ENCODE results near the gene SH2B2. TPM values are rescaled to one million over a fixed set of nuclear protein-coding genes. Genes with fewer than 3 reads are reported as not detected.

The SH2B2 gene
- total RNA-seq, 4 donors from 2014 or later = 1.8 to 13.2 (median 2.7) TPM

DNA sequence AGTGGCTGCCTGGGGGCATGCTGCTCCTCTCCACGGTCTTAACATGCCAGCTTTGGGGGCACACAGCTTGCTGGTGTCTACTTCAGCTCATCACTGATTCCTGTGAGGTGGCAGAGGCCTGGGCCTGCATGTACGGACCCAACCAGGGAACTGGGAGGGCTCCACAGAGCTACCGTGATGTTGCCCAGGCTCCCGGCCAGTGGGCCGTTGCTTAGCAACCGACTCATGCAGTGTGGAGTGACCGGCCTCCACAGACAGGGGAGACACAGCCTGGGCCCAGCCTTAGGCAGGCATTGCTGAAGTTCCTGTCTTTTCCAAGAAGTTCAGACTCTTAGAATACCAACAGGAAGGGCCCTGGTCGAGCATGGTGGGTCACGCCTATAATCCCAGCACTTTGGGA lies 25.8 kb upstream of the SH2B2 start:
- no peaks in the 10 kb centered on the region for H3K4me1 ChIP-seq
- DNase-seq = no peak

DNA sequence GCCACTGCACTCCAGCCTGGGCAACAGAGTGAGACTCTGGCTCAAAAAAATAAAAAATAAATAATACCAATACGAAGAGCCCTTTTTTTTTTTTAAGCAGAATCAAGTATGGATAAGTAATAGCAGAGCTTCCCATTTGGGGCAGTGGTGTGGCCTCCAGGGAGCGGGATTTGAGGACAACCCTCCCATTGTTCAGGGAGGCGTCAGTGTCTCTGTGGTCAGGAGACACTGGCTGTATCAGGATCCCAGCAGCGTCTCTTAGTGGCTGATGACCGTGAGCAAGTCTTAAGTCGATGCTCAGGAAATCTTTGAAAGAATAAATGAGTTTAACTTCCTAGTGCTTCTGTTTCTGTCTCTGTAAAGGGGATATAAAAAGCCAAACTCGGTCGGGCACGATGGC lies 25.2 kb upstream of the SH2B2 start:
- Histone ChIP-seq H3K4me3 (no peak overlapping the region), H3K4me1 (no peaks in the 10 kb centered on the region), H3K27ac (no peak overlapping the region), H3K9me3 (no peaks in the 10 kb centered on the region), H3K27me3 (no peaks in the 10 kb centered on the region), H3K36me3 (no peaks in the 10 kb centered on the region)
- TF ChIP-seq CTCF (IDR thresholded peaks at IDR 0.05) (no peak), POLR2A (IDR thresholded peaks at IDR 0.05) (no peak)
- no peak for DNase-seq

More for the DNA sequence above, 25.8 kb upstream of the SH2B2 start:
- Histone ChIP-seq H3K27me3 (no peaks in the 10 kb centered on the region), H3K9me3 (no peaks in the 10 kb centered on the region), H3K27ac (no peak overlapping the region), H3K36me3 (no peaks in the 10 kb centered on the region), H3K4me3 (no peak overlapping the region)
- TF ChIP-seq CTCF (IDR thresholded peaks at IDR 0.05) (no peak), POLR2A (IDR thresholded peaks at IDR 0.05) (no peak)

- no peak overlapping the region for H3K27ac ChIP-seq
- TF ChIP-seq CTCF (IDR thresholded peaks at IDR 0.05) = no peak
- TF ChIP-seq POLR2A (IDR thresholded peaks at IDR 0.05) = no peak
- H3K27me3 ChIP-seq = no peaks in the 10 kb centered on the region
- no peaks in the 10 kb centered on the region for H3K9me3 ChIP-seq
- no peak for DNase-seq
- no peaks in the 10 kb centered on the region for H3K36me3 ChIP-seq
- no peak overlapping the region for H3K4me3 ChIP-seq
- H3K4me1 ChIP-seq = no peaks in the 10 kb centered on the region
Observed at GRCh38 chr7:102262546-102262945, 24.1 kb upstream of the SH2B2 start.

DNA sequence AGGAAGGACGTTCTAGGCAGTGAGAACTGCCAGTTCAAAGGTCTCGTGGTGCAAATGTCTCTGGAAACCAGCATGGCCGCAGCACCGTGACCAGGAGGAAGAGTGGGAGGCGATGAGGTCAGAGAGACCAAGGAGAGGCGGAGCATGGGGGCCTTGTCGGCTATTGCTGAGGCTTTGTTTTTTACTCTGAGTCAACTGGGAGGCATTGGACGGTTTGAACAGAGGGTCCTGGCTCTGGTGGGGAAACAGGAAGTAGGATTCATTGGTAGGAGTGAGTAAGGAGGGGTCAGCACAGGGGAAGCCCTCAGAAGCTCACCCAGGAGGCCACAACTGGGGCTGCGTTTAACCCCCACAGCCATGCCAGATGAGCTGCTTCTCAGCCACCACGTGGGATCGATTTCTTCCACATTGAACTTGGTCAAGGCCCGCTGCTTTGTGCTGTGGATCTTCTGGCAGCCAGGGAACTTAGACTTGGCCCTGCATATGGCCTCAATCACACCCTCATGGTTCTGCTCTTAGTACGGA lies 22.2 kb upstream of the SH2B2 start:
- no peak for TF ChIP-seq POLR2A (IDR thresholded peaks at IDR 0.05)
- no peak for TF ChIP-seq CTCF (IDR thresholded peaks at IDR 0.05)
- no peaks in the 10 kb centered on the region for H3K36me3 ChIP-seq
- H3K27me3 ChIP-seq = no peaks in the 10 kb centered on the region
- H3K4me1 ChIP-seq = no peaks in the 10 kb centered on the region
- no peak overlapping the region for H3K4me3 ChIP-seq
- H3K9me3 ChIP-seq = no peaks in the 10 kb centered on the region
- no peak overlapping the region for H3K27ac ChIP-seq
- no peak for DNase-seq

DNA sequence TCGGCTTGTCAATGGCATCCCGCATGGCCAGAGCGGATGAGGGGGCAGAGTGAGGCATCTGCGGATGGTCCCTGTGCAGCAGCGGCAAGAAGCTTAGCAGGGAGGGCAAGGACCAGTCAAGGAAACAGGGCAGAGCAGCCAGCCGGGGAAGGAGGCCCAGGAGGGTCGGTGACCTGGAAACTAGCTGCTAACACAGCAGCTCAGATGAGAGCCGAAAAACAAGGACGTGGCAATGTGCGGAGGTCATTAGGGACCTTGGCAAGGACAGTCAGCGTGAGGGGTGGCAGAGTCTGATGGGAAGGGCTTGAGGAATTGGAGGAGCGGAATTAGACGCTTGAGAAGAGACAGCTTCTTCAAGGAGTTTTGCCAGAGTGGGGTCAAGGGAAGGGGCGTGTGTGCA lies 20.1 kb upstream of the SH2B2 start:
- H3K4me1 ChIP-seq = no peaks in the 10 kb centered on the region
- no peaks in the 10 kb centered on the region for H3K27me3 ChIP-seq
- TF ChIP-seq POLR2A (IDR thresholded peaks at IDR 0.05) = no peak
- TF ChIP-seq CTCF (IDR thresholded peaks at IDR 0.05) = no peak
- H3K4me3 ChIP-seq = no peak overlapping the region
- H3K9me3 ChIP-seq = no peaks in the 10 kb centered on the region
- DNase-seq = no peak
- no peak overlapping the region for H3K27ac ChIP-seq
- H3K36me3 ChIP-seq = no peaks in the 10 kb centered on the region

- Histone ChIP-seq H3K36me3 (no peaks in the 10 kb centered on the region), H3K4me3 (no peak overlapping the region), H3K27ac (no peak overlapping the region), H3K9me3 (no peaks in the 10 kb centered on the region), H3K27me3 (no peaks in the 10 kb centered on the region), H3K4me1 (peaks cover 0 to 11% (median 2%) of the 10 kb centered on the region in 4 donors)
- no peak for DNase-seq
- TF ChIP-seq CTCF (IDR thresholded peaks at IDR 0.05) (no peak), POLR2A (IDR thresholded peaks at IDR 0.05) (no peak)
Observed at GRCh38 chr7:102268635-102269034, 18.0 kb upstream of the SH2B2 start.
